OCI-LY7 (cell line): ENCODE measurements around the gene ENOSF1.

Experiments used
- CTCF ChIP-seq: fragments of 200-600 bp; sonication (generic); conservative IDR thresholded peaks from 2 replicates; pipeline ENCODE4 v1.5.1; 2014; ENCODE audit warnings: mild to moderate bottlenecking, antibody characterized with exemption, low read length, moderate library complexity, mixed read lengths
- EZH2phosphoT487 ChIP-seq: fragments of 200-600 bp; sonication (generic); IDR thresholded peaks from 2 replicates; pipeline ENCODE4 v1.6.1; 2018; ENCODE audit warnings: low read depth, borderline replicate concordance, mild to moderate bottlenecking, mixed run types, antibody characterized with exemption, low read length, moderate library complexity, mixed read lengths

- TF ChIP-seq CTCF (no peak), EZH2phosphoT487 (no peak)
Observed at GRCh38 chr18:679516-679915, 32.9 kb downstream of the ENOSF1 start.
